Lung microvascular endothelial cell (primary cell): ENCODE data around the gene SIL1. TPM values are rescaled to one million over a fixed set of nuclear protein-coding genes. Genes with fewer than 3 reads are reported as not detected.
A peak's percentile ranks its signal among the peaks of the same experiment; 100 is the strongest.

ENCODE experiments used
- DNase-seq, 2 donors: peaks; one replicate each; pipeline versions ENCODE4 v3.0.0 to v3.0.0-alpha.2; 2010; ENCODE audit warnings: low read depth in 2 of 2
- total RNA-seq: library from RNA; depleted of rRNA; stranded (reverse); fragments of >200 nt; gene quantifications from 2 replicates; pipeline ENCODE4 v1.2.1, GENCODE V29; 2014

The SIL1 gene
- total RNA-seq, 1 donor from 2014 or later: 55.4 TPM

DNA sequence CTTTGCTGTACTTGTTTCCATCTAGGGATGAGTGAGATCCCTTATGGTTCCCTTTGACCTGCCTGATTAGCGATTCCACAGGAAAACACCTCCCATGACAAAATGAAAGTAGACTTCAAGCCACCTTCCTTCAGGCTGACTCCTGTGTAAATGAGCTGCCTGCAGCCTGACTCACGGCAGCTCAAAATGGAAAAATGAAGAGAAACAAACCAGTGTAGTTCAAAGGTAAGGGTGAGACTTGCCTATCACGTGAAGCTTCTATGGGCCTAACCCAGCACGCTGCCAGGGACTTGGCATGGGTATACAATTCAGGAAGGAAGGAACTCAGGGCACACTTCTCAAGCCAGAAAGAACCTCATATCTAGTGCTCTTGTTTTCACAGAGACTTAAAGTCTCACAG is 212.9 kb downstream of the SIL1 start:
- peak; percentile 43 to 47 for DNase-seq

DNA sequence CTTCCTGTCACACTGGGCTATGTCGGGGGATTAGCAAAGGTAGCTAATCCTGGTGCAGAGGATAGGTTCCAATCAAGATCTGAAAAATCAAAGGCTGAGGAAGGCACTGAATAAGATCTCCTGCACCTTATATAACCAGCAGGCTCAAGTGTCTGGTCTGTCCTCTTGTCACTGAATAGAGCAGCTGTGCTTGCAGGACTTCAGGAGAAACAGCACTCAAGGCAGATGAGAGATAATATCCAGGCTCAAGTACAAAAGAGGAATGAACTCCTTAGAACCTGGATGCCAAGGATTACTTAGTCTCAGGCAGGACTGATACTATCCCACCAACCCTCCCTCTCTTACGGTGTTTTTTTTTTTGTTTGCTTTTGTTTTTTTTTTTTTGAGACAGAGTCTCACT is 214.2 kb downstream of the SIL1 start:
- DNase-seq: no peak

DNA sequence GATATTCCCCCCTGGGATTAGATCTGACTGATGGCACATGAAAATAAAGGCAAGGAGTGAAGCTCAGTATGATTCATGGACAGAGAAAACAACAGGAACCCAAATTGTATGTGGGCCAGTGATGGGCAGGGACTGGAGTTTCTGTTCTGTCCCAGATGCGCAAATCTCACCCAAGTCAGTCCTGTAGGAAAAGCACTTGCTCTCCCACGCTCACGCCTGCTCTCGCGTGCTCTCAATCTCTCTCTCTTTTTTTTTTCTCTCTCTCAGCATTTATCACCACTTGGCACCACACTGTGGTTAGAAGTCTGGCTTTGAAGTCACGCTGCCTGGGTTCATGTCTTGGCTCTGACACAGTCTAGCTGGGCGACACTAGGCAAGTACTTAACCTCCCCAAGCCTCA is 216.6 kb downstream of the SIL1 start:
- no peak for DNase-seq

DNA sequence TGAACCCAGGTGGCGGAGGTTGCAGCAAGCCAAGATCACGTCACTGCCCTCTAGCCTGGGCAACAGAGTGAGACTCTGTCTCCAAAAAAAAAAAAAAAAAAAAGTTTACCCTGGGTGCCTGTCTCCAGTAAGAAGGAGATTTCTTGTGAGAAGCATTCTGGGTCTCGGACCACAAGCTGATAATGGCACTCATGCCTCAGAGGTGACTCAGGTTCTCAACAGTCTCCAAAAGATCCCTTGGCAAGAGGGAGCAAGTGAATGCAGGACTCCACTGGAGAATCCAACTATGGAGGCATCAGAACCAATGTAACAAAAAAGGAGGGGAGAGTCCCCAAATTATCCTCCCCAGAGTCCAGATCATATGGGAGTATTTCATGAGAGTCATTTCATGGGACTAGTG is 217.0 kb downstream of the SIL1 start:
- DNase-seq: no peak

DNA sequence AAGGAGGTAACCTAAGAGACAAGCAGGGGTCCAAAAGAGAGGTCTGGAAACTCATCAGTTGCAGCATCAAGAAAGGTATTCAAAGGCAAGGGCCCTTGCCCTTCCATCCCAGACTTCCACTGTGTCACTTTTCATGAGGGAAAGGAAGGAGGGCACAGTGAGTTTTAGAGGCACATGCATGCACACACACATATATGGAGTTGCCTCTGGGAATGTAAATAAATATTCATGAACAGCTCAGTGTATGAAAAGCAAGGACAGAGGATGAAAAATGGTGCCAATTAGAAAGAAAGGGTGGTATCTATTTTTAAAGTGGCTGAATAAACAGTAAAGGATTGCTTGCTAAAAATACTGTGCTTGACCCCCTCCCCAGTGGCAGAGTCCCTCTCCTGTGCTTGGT is 217.7 kb downstream of the SIL1 start:
- no peak for DNase-seq

DNA sequence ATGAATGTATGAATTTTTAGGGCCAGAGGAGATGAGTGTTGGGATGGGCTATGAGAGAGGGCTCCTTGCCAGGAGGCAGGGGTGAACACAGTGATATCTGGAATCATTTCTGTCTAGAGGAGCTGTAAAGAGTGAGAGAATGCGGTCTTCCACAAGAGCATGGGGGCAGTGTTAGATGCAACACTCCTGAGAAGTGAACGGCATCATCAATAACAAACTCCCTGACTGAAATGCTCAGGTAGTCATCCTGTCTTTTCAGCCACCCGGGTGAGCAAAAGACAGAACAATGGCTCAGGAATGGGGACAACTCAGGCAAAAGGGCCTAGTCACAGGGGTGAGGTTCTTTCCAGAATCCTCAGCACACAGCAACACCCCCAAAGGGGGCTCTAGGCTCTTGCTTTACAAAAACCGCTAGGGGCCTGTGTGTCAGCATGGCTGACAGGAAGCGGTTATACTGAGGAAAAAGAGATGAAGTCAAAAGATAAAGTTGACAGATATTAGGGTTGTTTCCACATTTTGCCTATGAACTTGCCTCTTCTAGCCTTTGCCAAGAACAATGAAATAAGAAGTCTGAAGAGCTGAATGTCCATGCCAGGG is 218.4 kb downstream of the SIL1 start:
- no peak for DNase-seq

DNA sequence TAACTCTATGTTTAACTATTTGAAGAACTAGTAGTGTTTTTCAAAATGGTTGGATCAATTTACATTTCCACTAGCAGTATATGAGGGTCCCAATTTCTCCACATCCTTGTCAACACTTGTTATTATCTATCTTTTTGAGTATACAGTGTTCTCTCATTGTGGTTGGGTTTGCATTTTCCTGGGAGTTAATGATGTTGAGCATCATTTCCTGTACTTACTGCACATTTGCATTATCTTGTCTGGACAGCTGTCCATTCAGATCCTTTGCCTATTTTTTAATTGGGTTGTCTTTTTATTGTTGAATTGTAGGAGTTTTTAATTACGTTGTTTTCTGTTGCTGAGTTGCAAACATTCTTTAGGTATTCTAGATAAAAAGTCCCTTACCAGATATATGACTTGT is 219.6 kb downstream of the SIL1 start:
- DNase-seq: no peak

DNA sequence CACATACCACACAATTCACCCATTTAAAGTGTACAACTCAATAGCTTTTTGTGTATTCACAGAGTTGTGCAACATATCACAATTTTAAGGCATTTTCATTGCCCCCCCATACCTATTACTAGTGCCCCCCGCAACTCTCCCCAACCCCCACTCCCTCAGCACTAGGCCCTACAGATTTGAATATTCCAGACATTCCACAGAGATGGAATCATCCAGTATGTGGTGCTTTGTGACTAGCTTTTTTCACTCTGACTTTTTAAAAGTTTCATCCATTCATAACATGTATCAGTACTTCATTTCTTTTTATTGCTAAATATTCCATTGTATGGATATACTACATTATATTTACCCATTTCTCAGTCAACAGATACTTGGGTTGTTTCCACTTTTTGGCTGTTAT is 220.1 kb downstream of the SIL1 start:
- no peak for DNase-seq

DNA sequence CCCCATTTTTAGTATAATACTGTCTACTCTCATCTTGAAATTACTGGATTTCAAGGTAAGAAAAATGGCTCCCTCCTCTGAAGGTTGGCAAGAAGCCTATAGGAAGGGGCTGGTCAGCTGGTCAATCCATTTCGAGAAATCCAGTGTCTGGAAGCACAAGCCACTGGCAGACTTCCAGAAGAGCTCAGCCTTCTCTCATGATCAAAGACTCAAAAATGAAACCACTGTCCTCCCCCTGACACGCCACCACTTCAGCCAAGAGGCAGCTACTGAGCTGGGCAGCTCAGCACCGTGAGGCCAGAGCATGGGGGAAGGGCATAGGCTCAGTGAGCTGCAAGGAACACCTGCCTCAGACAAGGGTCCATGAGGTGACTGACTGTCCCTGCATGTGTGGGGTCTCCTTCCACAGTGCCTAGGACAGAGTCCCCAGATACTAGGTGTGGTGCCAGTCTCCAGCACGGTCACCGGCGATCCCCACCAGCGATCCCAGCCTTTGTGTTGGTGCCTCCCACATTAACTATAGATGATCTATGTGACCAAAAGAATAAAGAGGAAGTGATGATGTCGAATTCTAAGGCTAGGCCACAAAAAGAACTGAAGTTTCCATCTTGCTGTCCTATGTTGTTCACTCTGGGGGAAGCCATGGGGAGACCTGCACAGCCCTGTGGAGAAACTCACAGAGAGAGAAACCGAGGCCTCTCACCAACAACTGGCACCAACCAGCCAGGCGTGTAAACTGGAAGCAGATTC is 222.9 kb downstream of the SIL1 start:
- peak; percentile 32 to 91 for DNase-seq

DNA sequence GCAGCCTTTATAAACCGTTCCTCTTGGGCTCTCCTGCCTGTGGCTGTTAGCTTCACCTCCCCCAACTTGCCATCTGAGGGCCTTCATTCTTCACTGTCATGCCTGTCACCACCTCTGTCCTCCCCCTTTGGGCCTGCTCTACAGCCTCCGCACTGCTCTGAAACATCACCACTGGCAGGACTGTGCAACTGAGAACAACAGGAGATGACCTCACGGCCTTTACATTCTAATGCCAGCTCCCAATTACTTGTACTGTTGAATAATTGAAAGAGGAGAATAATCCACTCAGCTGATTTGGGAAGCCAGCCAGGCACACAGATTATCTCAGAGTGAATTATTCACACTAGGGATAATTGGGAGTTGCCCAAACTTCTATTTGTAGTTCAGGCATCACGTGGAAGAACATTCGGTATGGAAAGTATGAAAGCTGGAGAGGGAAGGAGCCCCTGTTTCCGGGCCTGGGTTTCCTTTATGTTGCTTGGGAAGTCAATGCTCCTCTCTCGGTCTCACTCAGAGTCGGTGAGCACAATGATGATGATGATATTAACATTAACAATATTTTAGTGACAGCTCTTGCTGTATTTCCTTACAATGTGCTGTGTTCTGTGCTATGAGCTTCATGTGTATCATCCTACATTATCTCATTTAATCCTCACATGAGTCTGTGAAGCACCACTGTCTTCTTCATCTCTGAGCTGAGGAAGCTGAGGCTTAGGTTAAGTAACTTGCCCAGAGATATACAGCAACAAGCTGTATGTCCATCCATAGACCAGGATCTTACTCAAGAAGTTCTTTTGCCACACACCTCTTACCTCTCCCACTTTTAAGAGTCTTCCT is 223.7 kb downstream of the SIL1 start:
- DNase-seq: peak; percentile 87 to 94

DNA sequence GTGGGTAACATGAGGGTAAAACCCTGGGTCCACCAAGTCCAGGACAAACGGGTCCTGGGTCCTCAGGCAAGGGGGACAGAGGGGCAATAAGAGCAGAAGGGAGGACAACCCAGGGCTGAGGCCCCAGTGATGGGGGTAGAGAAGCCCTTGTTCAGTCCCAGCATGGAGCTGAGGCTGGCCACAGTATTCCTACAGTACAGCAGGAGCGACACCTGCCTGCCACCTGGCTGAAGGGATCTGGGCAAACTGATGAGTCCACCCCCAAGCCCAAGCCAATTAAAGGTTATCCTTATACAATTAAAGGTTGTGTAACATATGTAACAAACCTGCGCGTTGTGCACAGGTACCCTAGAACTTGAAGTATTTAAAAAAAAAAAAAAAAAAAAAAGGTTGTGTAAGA is 225.3 kb downstream of the SIL1 start:
- no peak for DNase-seq

DNA sequence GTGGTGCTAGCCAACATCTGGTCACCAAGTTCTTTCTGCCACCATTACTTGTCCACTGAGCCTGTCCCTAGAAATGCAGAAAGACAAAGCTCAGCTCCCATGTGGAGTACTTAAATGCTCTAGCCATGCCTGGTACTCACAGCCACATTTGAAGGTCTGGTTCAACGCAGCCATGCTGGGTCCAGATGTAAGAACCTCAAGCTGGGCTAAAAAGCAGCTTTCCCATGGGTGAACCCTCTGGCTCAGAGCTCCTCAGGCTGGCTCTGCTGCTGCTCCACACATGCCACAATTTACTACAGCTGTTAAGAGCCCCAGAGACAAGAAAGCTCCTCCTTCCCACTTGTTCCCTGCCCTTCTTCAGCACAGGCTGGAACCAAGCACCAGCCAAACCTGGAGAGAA is 225.9 kb downstream of the SIL1 start:
- DNase-seq: no peak

DNA sequence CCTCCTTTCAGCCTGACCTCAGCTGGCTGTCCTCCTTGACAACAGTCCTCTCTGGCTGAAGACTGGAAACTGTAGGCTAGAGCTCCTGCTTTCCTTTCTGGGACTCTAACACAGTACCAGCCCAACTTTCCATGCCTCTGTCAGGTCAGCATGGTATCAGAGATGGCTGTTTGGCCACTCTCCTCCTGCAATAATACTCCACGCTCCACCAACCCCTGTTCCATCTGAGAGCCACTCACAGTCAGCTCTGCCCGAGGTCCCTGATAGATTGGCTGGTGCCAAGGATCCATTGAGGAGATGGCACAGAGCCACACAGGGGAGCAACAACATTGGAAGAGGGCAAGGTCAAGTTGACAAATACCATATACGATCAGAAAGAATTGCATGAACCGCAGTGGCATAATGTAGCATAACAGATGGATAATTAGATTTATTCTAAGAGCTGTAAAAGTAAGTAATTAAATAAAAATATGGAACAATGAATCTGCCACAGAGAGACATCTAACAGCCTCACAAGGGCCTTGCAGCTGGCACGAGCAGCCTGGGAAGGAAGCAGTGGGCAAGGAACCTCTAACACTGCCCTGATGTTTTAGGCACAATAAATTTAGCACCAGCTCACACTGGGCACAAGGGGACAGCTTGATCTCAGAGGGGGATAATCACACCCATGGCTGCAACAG is 228.7 kb downstream of the SIL1 start:
- no peak for DNase-seq

DNA sequence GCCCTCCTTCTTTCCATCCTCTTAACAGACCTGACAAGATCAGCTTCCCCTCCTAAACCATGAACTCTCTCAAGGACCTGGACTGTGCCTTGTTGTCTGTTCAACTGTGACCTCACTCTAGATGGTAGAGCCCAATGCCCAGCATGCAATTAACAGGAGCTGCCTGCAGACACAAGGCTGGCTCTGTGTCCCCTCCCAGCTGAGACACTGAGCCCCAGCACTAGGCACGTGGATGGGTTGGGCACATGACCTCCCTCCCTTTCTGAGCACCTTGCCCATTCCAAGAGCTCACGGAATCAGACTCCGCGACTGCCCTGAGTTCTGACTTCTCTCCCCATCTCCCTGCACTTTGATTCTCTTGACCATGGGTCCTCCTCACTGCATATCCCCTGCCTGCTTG is 229.6 kb downstream of the SIL1 start:
- no peak for DNase-seq

DNA sequence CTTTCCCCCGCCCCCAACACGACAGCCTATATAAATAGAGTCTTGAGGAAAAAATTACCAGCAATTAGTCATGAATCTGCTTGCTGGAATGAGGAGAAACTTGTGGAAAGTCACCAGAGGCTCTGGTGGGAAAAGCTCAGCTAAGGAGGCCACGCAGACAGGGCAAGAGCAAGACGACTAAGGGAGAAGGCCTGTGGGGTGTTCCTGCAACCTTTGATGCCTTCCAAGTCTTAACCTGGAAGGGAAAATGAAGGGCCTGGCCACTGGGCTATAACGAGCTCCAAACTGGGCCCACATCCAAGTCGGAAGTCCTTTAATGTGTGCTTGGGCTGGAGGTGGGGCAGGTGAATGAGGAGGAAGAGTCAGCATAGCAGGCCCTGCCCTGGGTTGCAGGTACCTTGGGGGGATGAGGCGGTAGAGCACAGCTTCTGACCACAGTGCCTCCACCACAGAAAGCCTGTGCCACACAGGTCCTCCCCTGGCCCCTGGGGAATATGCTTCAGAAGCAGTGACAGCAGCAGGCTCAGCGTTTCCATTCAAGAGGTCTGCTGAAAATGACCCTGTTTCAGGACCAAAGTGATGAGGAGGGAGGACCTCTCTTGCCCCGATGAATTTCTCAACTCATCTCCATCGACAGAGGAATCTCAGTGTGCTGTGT is 230.2 kb downstream of the SIL1 start:
- peak in 1 of 2 donors; percentile 22 for DNase-seq

DNA sequence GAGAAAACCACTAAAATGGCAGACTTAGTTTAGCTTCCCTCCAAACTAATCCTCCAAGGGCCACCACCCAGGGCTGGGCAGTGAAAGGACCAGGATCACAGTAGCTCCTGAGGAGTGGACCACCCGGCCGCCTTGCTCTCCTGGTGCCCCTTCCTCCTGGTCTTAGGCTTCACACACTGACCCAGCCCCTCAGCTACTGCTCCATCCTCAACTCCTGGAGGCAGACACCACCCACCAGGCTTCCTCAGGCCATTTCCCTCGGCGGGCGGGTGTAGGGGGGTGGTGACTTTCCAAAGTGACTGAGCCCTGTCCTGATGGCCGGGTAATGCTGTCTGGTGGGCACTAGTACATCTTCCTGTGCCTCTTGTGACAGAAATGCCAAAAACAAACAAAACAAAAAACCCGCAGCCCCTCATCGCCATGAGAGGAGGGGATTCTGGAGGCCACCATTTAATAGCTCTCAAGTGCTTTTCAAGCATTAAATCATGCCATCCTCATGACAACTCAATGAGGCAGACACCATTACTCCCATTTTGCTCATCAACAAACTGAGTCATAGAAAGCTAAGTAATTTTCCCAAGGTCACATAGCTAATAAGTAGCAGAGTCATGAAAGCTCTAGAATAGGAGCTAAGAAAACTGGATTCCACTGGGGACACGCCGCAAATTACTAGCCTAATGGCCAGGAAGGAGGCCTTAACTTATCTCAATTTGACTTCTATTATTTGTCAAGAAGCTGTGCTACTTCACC is 231.8 kb downstream of the SIL1 start:
- no peak for DNase-seq

DNA sequence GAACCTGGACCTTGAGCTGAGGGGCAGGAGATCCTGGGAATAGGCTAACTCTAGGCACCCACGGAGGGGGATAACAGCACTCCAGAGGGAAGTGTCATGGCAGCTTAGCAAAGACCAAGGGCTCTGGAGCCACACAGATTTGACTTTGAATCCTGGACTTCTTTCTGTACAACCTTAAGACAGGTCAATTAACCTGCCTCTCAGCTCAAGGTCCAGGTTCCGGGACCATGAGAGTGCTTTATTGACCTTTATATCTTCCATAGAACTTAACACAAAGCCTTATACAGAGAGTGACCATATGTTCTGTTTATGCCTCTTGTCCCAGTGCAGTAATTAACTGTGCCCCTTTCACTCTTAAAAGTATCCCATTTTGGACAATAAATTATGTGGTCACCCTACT is 232.5 kb downstream of the SIL1 start:
- no peak for DNase-seq

DNA sequence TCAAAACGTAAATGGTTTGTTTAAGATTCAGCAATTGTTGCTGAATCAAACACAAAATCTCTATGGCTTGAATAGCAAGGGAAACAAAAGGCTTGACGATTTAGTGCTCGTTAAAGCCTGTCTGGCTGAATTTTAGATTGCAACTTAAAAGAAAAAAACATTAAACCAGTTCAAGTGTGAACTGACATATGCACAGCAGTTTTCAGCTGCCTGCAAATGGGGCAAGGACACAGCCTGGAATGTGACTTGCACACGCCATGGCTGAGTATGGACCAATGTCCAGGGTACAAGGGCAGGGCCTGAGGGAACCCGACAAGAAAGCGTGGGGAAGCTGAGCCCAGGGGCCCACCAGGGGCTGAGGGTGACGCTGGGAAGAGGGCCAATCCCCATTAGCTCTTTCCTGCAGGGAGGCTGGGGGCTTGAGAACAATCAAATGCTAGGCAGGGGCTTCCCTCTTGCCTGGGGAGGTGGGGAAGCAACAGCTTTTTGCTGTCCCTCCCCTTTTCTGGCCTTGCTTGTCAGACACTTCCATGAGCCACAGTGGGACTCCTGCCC is 233.4 kb downstream of the SIL1 start:
- no peak for DNase-seq

DNA sequence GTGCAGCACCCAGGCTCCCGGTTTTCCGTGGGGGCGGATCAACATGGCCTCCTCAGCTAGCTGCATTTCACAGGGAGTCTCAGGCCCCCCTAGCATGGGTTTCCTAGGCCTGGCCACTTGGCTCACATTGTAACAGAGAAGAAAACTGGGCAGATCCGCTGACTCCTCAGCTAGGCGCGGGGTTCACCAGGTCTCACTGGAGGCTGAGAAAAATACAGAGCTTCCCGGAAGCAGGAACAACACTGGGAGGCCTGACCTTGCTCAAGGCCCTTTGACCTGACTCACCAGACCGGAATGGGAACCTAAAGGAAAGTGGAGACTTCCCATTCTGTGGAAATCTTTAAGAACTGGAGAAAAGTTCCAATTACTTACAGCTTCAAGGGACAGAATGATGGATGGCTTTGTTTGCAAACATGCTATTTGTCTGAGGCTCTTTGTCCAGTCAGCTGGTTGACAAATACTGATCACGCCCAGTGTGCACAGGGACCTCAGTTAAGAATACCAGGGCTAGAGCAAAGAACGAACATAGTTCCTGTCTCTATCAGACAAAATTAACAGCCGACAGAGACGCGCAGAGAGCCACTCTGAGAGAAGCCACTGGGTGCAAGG is 234.3 kb downstream of the SIL1 start:
- DNase-seq: no peak
